Esophagus muscularis mucosa (tissue), 3 donors: ENCODE results near the gene THSD7A.

ENCODE experiments used
- CTCF ChIP-seq, 3 experiments: fragments of 200-600 bp in 2 of 3; fragments of 450-650 bp in 1 of 3; sonication (generic) in 2 of 3; IDR thresholded peaks; one replicate each; pipeline ENCODE4 v1.5.1; 2017 to 2019; ENCODE audit warnings: antibody characterized with exemption in 3 of 3, mild to moderate bottlenecking in 2 of 3, moderate library complexity in 1 of 3
- POLR2A ChIP-seq: fragments of 450-650 bp; IDR thresholded peaks from one replicate; pipeline ENCODE4 v1.6.1; 2017; ENCODE audit warnings: antibody characterized with exemption, moderate library complexity, mild to moderate bottlenecking, low read depth
- POLR2AphosphoS5 ChIP-seq, 2 donors: sonication (generic); formaldehyde crosslinking; IDR thresholded peaks; one replicate each; pipeline ENCODE4 v1.6.1; 2017; ENCODE audit warnings: antibody characterized with exemption in 2 of 2

DNA sequence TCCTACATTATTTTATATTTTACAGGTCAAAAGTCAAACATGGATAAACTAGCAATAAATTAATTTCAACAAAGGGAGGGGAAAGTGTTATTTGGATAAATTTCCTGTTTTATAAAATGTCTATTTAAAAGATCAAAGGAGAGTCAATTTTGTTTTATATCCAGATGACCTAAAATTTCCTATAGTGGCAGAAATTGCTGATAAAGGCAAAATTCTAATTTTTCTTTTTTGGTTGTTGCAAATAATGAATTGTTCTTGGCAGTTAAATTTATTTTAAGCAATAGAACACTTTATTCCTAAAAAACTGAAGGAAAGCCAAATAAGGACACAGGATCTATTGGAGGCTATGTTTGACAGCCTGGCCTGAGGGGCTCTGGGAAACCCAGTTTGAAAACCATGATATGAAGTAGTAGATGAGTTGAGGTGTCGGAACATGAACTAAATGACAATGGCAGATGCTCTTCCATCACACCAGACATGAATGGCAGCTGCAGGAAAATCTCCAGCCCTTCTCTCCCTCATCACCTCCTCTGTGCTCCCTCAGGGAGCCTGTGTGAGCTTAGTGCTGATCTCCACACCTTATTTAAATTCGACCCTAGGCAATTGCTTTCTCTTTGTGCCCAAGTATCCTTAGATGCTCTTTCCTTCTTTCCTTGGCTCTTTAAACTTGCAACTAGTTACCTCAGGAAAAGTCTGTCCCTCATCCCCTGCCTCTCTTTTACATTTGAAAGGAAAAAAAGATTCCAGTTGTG is 395.0 kb downstream of the THSD7A start:
- TF ChIP-seq POLR2AphosphoS5 (IDR thresholded peaks at IDR 0.05) (no peak), CTCF (IDR thresholded peaks at IDR 0.05) (no peak), POLR2A (no peak)
